Lower lobe of right lung (tissue), 2 donors: ENCODE data around the gene ZXDC. TPM values are rescaled to one million over a fixed set of nuclear protein-coding genes. Genes with fewer than 3 reads are reported as not detected.

Experiments used
- ATAC-seq, 2 donors: fragments of 200-7000 bp; cut with Tn5 transposase; one replicate each; pipeline ENCODE4 v1.9.1; 2020 to 2022; ENCODE audit warnings: mild to moderate bottlenecking in 2 of 2, moderate library complexity in 2 of 2
- DNase-seq: peaks from one replicate; pipeline ENCODE4 v3.0.0-alpha.2; 2020
- H3K27ac ChIP-seq: fragments of 200-600 bp; one replicate; pipeline ENCODE4 v1.8.0; 2022
- H3K27me3 ChIP-seq: fragments of 200-600 bp; one replicate; pipeline ENCODE4 v1.8.0; 2022; ENCODE audit warnings: low read depth
- H3K36me3 ChIP-seq: fragments of 200-600 bp; one replicate; pipeline ENCODE4 v1.8.0; 2022; ENCODE audit warnings: mild to moderate bottlenecking
- H3K4me1 ChIP-seq: fragments of 200-600 bp; one replicate; pipeline ENCODE4 v1.8.0; 2022
- H3K4me3 ChIP-seq: fragments of 200-600 bp; one replicate; pipeline ENCODE4 v1.8.0; 2022; ENCODE audit warnings: mild to moderate bottlenecking
- H3K9me3 ChIP-seq: fragments of 200-600 bp; one replicate; pipeline ENCODE4 v1.8.0; 2022
- CTCF ChIP-seq: fragments of 200-600 bp; IDR thresholded peaks from one replicate; pipeline ENCODE4 v1.8.0; 2022; ENCODE audit warnings: antibody characterized with exemption, mild to moderate bottlenecking
- intact Hi-C: fragments of 100-400 bp; cut with DNase I; formaldehyde crosslinking; loops from one replicate; pipeline ENCODE4 v1.11.0; 2022
- total RNA-seq: library from RNA; stranded (reverse); fragmentation: NEBNext Ultra II Directional; extraction: Animal tissue kit (Norgen Biotek cat#: 25700); gene quantifications from one replicate; pipeline ENCODE4 v1.2.1, GENCODE V29; 2021
- donor health status: DM: no; HTN: yes; CAD: no; lungs with severe emphysema.

Gene ZXDC
- total RNA-seq, 1 donor from 2014 or later: 40.4 TPM

GRCh38 chr3:126407412-126408044, 68.2 kb downstream of the ZXDC start:
- Histone ChIP-seq H3K4me3 (no peak overlapping the region), H3K27me3 (no peaks in the 10 kb centered on the region), H3K4me1 (no peaks in the 10 kb centered on the region), H3K36me3 (no peaks in the 10 kb centered on the region), H3K9me3 (no peaks in the 10 kb centered on the region), H3K27ac (no peak overlapping the region)
- intact Hi-C loops: no loop called here
- no peak for TF ChIP-seq CTCF
- ATAC-seq (no peak), DNase-seq (no peak)

- no peak for DNase-seq
- no peak for ATAC-seq
- H3K4me1 ChIP-seq: no peaks in the 10 kb centered on the region
- intact Hi-C loops: no loop called here
- no peak overlapping the region for H3K4me3 ChIP-seq
- H3K9me3 ChIP-seq: no peaks in the 10 kb centered on the region
- H3K27ac ChIP-seq: no peak overlapping the region
- no peaks in the 10 kb centered on the region for H3K27me3 ChIP-seq
- TF ChIP-seq CTCF: no peak
- H3K36me3 ChIP-seq: no peaks in the 10 kb centered on the region
These were observed 69.0 kb downstream of the ZXDC start for GRCh38 chr3:126406389-126407296.

- Histone ChIP-seq H3K9me3 (no peaks in the 10 kb centered on the region), H3K4me3 (no peak overlapping the region), H3K27me3 (no peaks in the 10 kb centered on the region), H3K27ac (no peak overlapping the region), H3K4me1 (no peaks in the 10 kb centered on the region), H3K36me3 (no peaks in the 10 kb centered on the region)
- no peak for ATAC-seq
- no peak for DNase-seq
- intact Hi-C loops: no loop called here
- no peak for TF ChIP-seq CTCF
These were observed 72.9 kb downstream of the ZXDC start for GRCh38 chr3:126402666-126403302.

- DNase-seq (no peak), ATAC-seq (no peak)
- intact Hi-C loops: no loop called here
- H3K36me3 ChIP-seq: no peaks in the 10 kb centered on the region
- H3K27me3 ChIP-seq: no peaks in the 10 kb centered on the region
- no peak overlapping the region for H3K27ac ChIP-seq
- H3K9me3 ChIP-seq: no peaks in the 10 kb centered on the region
- TF ChIP-seq CTCF: no peak
- no peak overlapping the region for H3K4me3 ChIP-seq
- no peaks in the 10 kb centered on the region for H3K4me1 ChIP-seq
These were observed 73.5 kb downstream of the ZXDC start for GRCh38 chr3:126402178-126402577.

GRCh38 chr3:126401611-126402160, 74.0 kb downstream of the ZXDC start:
- TF ChIP-seq CTCF: no peak
- intact Hi-C loops: no loop called here
- Histone ChIP-seq H3K27ac (no peak overlapping the region), H3K36me3 (no peaks in the 10 kb centered on the region), H3K4me1 (no peaks in the 10 kb centered on the region), H3K9me3 (no peaks in the 10 kb centered on the region), H3K4me3 (no peak overlapping the region), H3K27me3 (no peaks in the 10 kb centered on the region)
- DNase-seq: no peak
- no peak for ATAC-seq
